Breast epithelium (tissue), 3 donors: Measurements from ENCODE around the gene RO60.
"Not testable (repeated sequence)": the region's sequence is repeated elsewhere in the genome, so short reads cannot be mapped to it uniquely, and the experiment has no call there.

Experiments
- POLR2A ChIP-seq: fragments of 450-650 bp; IDR thresholded peaks from one replicate; pipeline ENCODE4 v1.6.1; 2016; ENCODE audit warnings: antibody characterized with exemption, mild to moderate bottlenecking, moderate library complexity
- POLR2AphosphoS5 ChIP-seq, 3 donors: sonication (generic); formaldehyde crosslinking; IDR thresholded peaks; one replicate each; pipeline ENCODE4 v1.6.1; 2017; ENCODE audit warnings: antibody characterized with exemption in 3 of 3

GRCh38 chr1:193032643-193033427 lies 26.6 kb upstream of the RO60 start:
- not testable (repeated sequence) for TF ChIP-seq POLR2A; POLR2AphosphoS5 (IDR thresholded peaks at IDR 0.05)
